ENCODE data around the gene INHBB.

INHBB gene

GRCh38 chr2:120348737-120349439 lies 3.0 kb downstream of the INHBB start:
- H3K36me3 Mint-ChIP-seq (ENCODE audit: low read depth), result no peaks in the 10 kb centered on the region

GRCh38 chr2:120349440-120349921 lies 3.5 kb downstream of the INHBB start:
- Mint-ChIP-seq H3K4me3 (no peak overlapping the region), H3K36me3 (ENCODE audit: low read depth) (no peaks in the 10 kb centered on the region), H3K9me3 (no peaks in the 10 kb centered on the region), H3K27me3 (ENCODE audit: low read depth) (peaks cover 74% of the 10 kb centered on the region), H3K4me1 (peaks cover 31% of the 10 kb centered on the region), H3K27ac (no peak overlapping the region)
- TF ChIP-seq CTCF (IDR thresholded peaks at IDR 0.05; ENCODE audit: unreplicated experiment in 3 of 3), result no peak

More at GRCh38 chr2:120348737-120349439, 3.0 kb downstream of the INHBB start:
- H3K27ac Mint-ChIP-seq, result no peak overlapping the region
- H3K27me3 Mint-ChIP-seq (ENCODE audit: low read depth), result peaks cover 70% of the 10 kb centered on the region
- H3K4me3 Mint-ChIP-seq, result peak overlapping the region in 2 of 3 experiments; percentile 38 to 57
- H3K4me1 Mint-ChIP-seq, result peaks cover 31% of the 10 kb centered on the region
- no peak for TF ChIP-seq CTCF (IDR thresholded peaks at IDR 0.05; ENCODE audit: unreplicated experiment in 3 of 3)
- no peaks in the 10 kb centered on the region for H3K9me3 Mint-ChIP-seq

GRCh38 chr2:120350080-120350479 lies 4.1 kb downstream of the INHBB start:
- no peak overlapping the region for H3K27ac Mint-ChIP-seq
- peaks cover 78% of the 10 kb centered on the region for H3K27me3 Mint-ChIP-seq (ENCODE audit: low read depth)
- no peaks in the 10 kb centered on the region for H3K9me3 Mint-ChIP-seq
- H3K36me3 Mint-ChIP-seq (ENCODE audit: low read depth), result no peaks in the 10 kb centered on the region
- H3K4me1 Mint-ChIP-seq, result peaks cover 31% of the 10 kb centered on the region
- H3K4me3 Mint-ChIP-seq, result no peak overlapping the region
- no peak for TF ChIP-seq CTCF (IDR thresholded peaks at IDR 0.05; ENCODE audit: unreplicated experiment in 3 of 3)

GRCh38 chr2:120350801-120351320 lies 4.9 kb downstream of the INHBB start:
- Mint-ChIP-seq H3K27me3 (ENCODE audit: low read depth) (peaks cover 84% of the 10 kb centered on the region), H3K9me3 (no peaks in the 10 kb centered on the region), H3K27ac (no peak overlapping the region), H3K36me3 (ENCODE audit: low read depth) (no peaks in the 10 kb centered on the region), H3K4me3 (no peak overlapping the region), H3K4me1 (peaks cover 31% of the 10 kb centered on the region)
- no peak for TF ChIP-seq CTCF (IDR thresholded peaks at IDR 0.05; ENCODE audit: unreplicated experiment in 3 of 3)

- TF ChIP-seq CTCF (IDR thresholded peaks at IDR 0.05; ENCODE audit: unreplicated experiment in 3 of 3), result no peak
- Mint-ChIP-seq H3K27me3 (ENCODE audit: low read depth) (peaks cover 82% of the 10 kb centered on the region), H3K4me3 (no peak overlapping the region), H3K4me1 (peaks cover 17% of the 10 kb centered on the region), H3K27ac (no peak overlapping the region), H3K36me3 (ENCODE audit: low read depth) (no peaks in the 10 kb centered on the region), H3K9me3 (no peaks in the 10 kb centered on the region)
Measured at GRCh38 chr2:120352696-120353590, 7.0 kb downstream of the INHBB start.
